ENCODE measurements around the gene NCKAP5.

- TF ChIP-seq CTCF (IDR thresholded peaks at IDR 0.05; ENCODE audit: insufficient read depth, low read length) (no peak), POLR2AphosphoS5 (IDR thresholded peaks at IDR 0.05; ENCODE audit: low read depth) (no peak)
Observed at GRCh38 chr2:132999421-132999820, 568.8 kb downstream of the NCKAP5 start.

Data from HL-60 (cell line).